Stimulated activated CD8-positive, alpha-beta memory T cell treated with anti-CD3 and anti-CD28 coated beads, Interleukin-7, amount 100 ng/mL, for 48 hours (primary cell): ENCODE data around the gene HIBCH.
"Not testable (repeated sequence)": the region's sequence is repeated elsewhere in the genome, so short reads cannot be mapped to it uniquely, and the experiment has no call there.

Experiments
- DNase-seq, 2 donors: peaks; one replicate each; pipeline ENCODE4 v3.0.0-alpha.2; 2020; ENCODE audit warnings: low read depth in 1 of 2; ENCODE audit errors: extremely low read depth in 1 of 2

HIBCH gene

GRCh38 chr2:190255676-190256075 is 64.0 kb downstream of the HIBCH start:
- no peak for DNase-seq

GRCh38 chr2:190254063-190254850 is 65.4 kb downstream of the HIBCH start:
- DNase-seq, result no peak

- DNase-seq, result no peak
These were observed 69.2 kb downstream of the HIBCH start for GRCh38 chr2:190250421-190250820.

- DNase-seq, result no peak
These were observed 84.0 kb downstream of the HIBCH start for GRCh38 chr2:190235551-190236075.

GRCh38 chr2:190235101-190235500 is 84.5 kb downstream of the HIBCH start:
- no peak for DNase-seq

- not testable (repeated sequence) for DNase-seq
These were observed 95.6 kb downstream of the HIBCH start for GRCh38 chr2:190223989-190224388.

- not testable (repeated sequence) for DNase-seq
These were observed 96.9 kb downstream of the HIBCH start for GRCh38 chr2:190222745-190223144.

GRCh38 chr2:190221429-190221828 is 98.2 kb downstream of the HIBCH start:
- no peak for DNase-seq

GRCh38 chr2:190219186-190219585 is 100.4 kb downstream of the HIBCH start:
- DNase-seq, result no peak

- DNase-seq, result no peak
These were observed 102.0 kb downstream of the HIBCH start for GRCh38 chr2:190217616-190218015.

GRCh38 chr2:190216829-190217228 is 102.8 kb downstream of the HIBCH start:
- DNase-seq, result no peak

GRCh38 chr2:190215620-190216019 is 104.0 kb downstream of the HIBCH start:
- DNase-seq, result no peak

- no peak for DNase-seq
These were observed 105.0 kb downstream of the HIBCH start for GRCh38 chr2:190214426-190215194.

- no peak for DNase-seq
These were observed 105.9 kb downstream of the HIBCH start for GRCh38 chr2:190213441-190214335.

GRCh38 chr2:190210471-190210870 is 109.2 kb downstream of the HIBCH start:
- no peak for DNase-seq

GRCh38 chr2:190209559-190209958 is 110.1 kb downstream of the HIBCH start:
- no peak for DNase-seq

GRCh38 chr2:190207930-190208329 is 111.7 kb downstream of the HIBCH start:
- no peak for DNase-seq

GRCh38 chr2:190205657-190206056 is 114.0 kb downstream of the HIBCH start:
- DNase-seq, result no peak

- DNase-seq, result no peak
These were observed 117.0 kb downstream of the HIBCH start for GRCh38 chr2:190202604-190203003.

- DNase-seq, result no peak
These were observed 117.6 kb downstream of the HIBCH start for GRCh38 chr2:190202018-190202417.

GRCh38 chr2:190200603-190201002 is 119.0 kb downstream of the HIBCH start:
- DNase-seq, result no peak
